NCI-H1105 (cell line): ENCODE measurements around the gene ROPN1L.
"Not testable (repeated sequence)": the region's sequence is repeated elsewhere in the genome, so short reads cannot be mapped to it uniquely, and the experiment has no call there.

Experiments used
- DNase-seq: peaks from one replicate; lab custom pipeline; 2025; lab: John Stamatoyannopoulos, UW

ROPN1L gene

GRCh38 chr5:10478436-10478835 is 36.8 kb downstream of the ROPN1L start:
- no peak for DNase-seq

- peak; percentile 81 for DNase-seq
Measured at GRCh38 chr5:10479154-10479721, 37.6 kb downstream of the ROPN1L start.

GRCh38 chr5:10480237-10480985 is 38.7 kb downstream of the ROPN1L start:
- no peak for DNase-seq

GRCh38 chr5:10481241-10481935 is 39.7 kb downstream of the ROPN1L start:
- DNase-seq: no peak

GRCh38 chr5:10482791-10483530 is 41.3 kb downstream of the ROPN1L start:
- DNase-seq: no peak

- no peak for DNase-seq
Measured at GRCh38 chr5:10484774-10485141, 43.1 kb downstream of the ROPN1L start.

GRCh38 chr5:10485142-10485795 is 43.6 kb downstream of the ROPN1L start:
- no peak for DNase-seq

- no peak for DNase-seq
Measured at GRCh38 chr5:10485897-10486296, 44.2 kb downstream of the ROPN1L start.

- no peak for DNase-seq
Measured at GRCh38 chr5:10486511-10487344, 45.0 kb downstream of the ROPN1L start.

- no peak for DNase-seq
Measured at GRCh38 chr5:10488144-10488543, 46.5 kb downstream of the ROPN1L start.

GRCh38 chr5:10489810-10490426 is 48.2 kb downstream of the ROPN1L start:
- DNase-seq: no peak

- peak; percentile 4 for DNase-seq
Measured at GRCh38 chr5:10490927-10491672, 49.4 kb downstream of the ROPN1L start.

- DNase-seq: no peak
Measured at GRCh38 chr5:10491673-10492026, 50.0 kb downstream of the ROPN1L start.

GRCh38 chr5:10493884-10494283 is 52.2 kb downstream of the ROPN1L start:
- no peak for DNase-seq

- DNase-seq: not testable (repeated sequence)
Measured at GRCh38 chr5:10494497-10494896, 52.8 kb downstream of the ROPN1L start.

GRCh38 chr5:10497554-10497953 is 55.9 kb downstream of the ROPN1L start:
- no peak for DNase-seq

GRCh38 chr5:10498350-10498749 is 56.7 kb downstream of the ROPN1L start:
- DNase-seq: no peak

- no peak for DNase-seq
Measured at GRCh38 chr5:10499066-10499465, 57.4 kb downstream of the ROPN1L start.

- no peak for DNase-seq
Measured at GRCh38 chr5:10499776-10500175, 58.1 kb downstream of the ROPN1L start.

GRCh38 chr5:10500669-10501068 is 59.0 kb downstream of the ROPN1L start:
- no peak for DNase-seq
